GM12872 (cell line): ENCODE results near the gene PSMD14.

Experiments used
- CTCF ChIP-seq: IDR thresholded peaks from 3 replicates; pipeline ENCODE4 v1.5.1; 2011; ENCODE audit warnings: low read depth, mild to moderate bottlenecking, low read length, moderate library complexity; ENCODE audit not compliant: insufficient read depth

Gene PSMD14

GRCh38 chr2:161409308-161409907 lies 101.2 kb downstream of the PSMD14 start:
- no peak for TF ChIP-seq CTCF

DNA sequence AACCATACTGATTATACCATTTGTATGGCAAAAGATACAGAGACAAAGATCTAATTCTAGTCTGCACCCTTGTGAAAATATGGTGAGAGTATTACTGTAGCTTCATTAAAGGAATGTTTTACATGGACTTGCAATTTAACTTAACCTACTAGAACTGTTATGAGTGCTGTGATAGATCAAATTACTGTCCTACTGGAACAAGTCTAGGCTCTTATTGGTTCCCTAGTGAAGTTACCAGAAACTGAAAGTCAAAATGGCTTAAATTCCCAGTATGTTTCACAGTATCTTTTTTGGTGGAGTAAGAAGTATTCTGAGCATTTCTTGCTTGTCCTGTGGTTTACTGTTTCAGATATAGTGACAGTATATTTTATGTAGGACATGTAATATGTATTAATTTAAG lies 104.1 kb downstream of the PSMD14 start:
- no peak for TF ChIP-seq CTCF

GRCh38 chr2:161414042-161415033 lies 106.1 kb downstream of the PSMD14 start:
- 0 out of 3 replicates have a peak, but pooled peaks have one; percentile 24 for TF ChIP-seq CTCF

- no peak for TF ChIP-seq CTCF
Measured at GRCh38 chr2:161415034-161415986, 107.1 kb downstream of the PSMD14 start.

DNA sequence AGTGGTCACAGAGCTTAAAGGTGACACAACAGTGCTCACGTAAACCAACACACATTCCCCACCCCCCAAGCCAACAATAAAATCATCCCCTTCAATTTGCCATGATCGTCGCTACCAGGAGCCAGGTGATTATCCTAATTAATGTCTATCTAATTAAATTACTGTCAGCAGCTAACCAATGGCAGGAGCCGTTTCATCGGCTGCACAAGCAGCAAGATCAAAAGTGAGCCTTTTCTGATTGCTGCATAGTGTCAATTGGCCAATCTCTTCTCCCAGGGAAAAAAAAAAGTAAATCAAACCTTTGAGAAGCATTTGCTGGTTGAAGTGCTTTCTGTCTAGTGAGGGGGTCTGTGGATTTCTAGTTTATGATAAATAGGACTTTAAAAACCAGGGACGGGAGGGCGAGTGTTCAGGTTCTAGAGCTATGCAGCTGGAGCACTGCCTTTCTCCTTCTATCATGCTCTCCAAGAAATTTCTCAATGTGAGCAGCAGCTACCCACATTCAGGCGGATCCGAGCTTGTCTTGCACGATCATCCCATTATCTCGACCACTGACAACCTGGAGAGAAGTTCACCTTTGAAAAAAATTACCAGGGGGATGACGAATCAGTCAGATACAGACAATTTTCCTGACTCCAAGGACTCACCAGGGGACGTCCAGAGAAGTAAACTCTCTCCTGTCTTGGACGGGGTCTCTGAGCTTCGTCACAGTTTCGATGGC lies 107.9 kb downstream of the PSMD14 start, which contains the start of gene TBR1:
TBR1 (plus strand) TSS at position 311 of the 721 bp plus-strand sequence; CDS start at position 425, 114 bp downstream.
- no peak for TF ChIP-seq CTCF

DNA sequence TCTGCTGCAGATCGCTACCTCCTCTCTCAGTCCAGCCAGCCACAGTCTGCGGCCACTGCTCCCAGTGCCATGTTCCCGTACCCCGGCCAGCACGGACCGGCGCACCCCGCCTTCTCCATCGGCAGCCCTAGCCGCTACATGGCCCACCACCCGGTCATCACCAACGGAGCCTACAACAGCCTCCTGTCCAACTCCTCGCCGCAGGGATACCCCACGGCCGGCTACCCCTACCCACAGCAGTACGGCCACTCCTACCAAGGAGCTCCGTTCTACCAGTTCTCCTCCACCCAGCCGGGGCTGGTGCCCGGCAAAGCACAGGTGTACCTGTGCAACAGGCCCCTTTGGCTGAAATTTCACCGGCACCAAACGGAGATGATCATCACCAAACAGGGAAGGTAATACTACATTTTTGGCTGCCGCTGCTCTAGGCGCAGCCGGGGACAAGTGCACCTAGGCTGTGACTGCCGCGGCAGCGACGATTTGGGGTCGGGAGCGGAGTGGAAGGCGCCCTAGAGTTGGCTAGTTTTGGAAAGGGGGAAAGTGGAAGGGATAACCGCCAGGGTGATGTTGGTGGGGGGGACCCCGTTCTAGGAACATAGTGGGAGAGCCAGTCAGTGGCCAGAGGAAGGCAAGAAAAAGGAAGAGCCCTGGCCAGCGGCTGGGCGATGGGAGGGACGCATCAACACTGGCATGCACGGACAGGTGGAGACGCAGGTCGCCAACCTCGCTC lies 108.6 kb downstream of the PSMD14 start:
- TF ChIP-seq CTCF, result no peak
